Measurements from ENCODE around the gene MORN4.
"Not testable (repeated sequence)": the region's sequence is repeated elsewhere in the genome, so short reads cannot be mapped to it uniquely, and the experiment has no call there.

The MORN4 gene

GRCh38 chr10:97647556-97647955 is 14.3 kb upstream of the MORN4 start:
- Histone ChIP-seq H3K9me3 (no peaks in the 10 kb centered on the region), H3K4me1 (ENCODE audit: control insufficient read depth in 1 of 2, insufficient read depth in 1 of 2, low read depth in 1 of 2, low read length in 1 of 2) (no peaks in the 10 kb centered on the region), H3K4me3 (ENCODE audit: low read depth in 1 of 2, low read length in 1 of 2) (no peak overlapping the region), H3K36me3 (no peaks in the 10 kb centered on the region), H3K27me3 (peaks cover 9% of the 10 kb centered on the region), H3K27ac (no peak overlapping the region)
- TF ChIP-seq, protein P1, sequence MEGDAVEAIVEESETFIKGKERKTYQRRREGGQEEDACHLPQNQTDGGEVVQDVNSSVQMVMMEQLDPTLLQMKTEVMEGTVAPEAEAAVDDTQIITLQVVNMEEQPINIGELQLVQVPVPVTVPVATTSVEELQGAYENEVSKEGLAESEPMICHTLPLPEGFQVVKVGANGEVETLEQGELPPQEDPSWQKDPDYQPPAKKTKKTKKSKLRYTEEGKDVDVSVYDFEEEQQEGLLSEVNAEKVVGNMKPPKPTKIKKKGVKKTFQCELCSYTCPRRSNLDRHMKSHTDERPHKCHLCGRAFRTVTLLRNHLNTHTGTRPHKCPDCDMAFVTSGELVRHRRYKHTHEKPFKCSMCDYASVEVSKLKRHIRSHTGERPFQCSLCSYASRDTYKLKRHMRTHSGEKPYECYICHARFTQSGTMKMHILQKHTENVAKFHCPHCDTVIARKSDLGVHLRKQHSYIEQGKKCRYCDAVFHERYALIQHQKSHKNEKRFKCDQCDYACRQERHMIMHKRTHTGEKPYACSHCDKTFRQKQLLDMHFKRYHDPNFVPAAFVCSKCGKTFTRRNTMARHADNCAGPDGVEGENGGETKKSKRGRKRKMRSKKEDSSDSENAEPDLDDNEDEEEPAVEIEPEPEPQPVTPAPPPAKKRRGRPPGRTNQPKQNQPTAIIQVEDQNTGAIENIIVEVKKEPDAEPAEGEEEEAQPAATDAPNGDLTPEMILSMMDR (IDR thresholded peaks at IDR 0.05) = no peak

DNA sequence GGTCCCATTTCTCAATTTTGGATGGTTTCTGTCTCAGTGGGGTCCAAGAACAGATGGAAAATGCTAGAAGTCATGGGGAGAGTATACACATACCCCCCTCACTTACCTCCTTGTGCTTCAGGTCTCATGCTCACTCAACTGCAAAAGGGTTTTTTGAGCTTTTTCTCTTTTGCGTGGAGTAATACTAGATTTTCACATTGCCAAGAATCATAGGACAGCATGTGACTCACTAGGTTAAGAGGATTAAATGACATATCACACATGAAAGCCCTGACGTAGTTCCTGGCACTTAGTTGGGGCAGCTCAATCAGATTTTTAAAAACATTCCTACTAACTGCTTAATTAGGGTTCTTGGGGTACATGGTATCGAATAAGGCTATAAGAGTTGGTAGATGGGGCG is 11.6 kb upstream of the MORN4 start:
- peaks cover 34% of the 10 kb centered on the region for H3K27me3 ChIP-seq
- TF ChIP-seq, protein P1 (IDR thresholded peaks at IDR 0.05) = no peak
- no peak overlapping the region for H3K4me3 ChIP-seq (ENCODE audit: low read depth in 1 of 2, low read length in 1 of 2)
- H3K36me3 ChIP-seq = no peaks in the 10 kb centered on the region
- H3K27ac ChIP-seq = no peak overlapping the region
- H3K4me1 ChIP-seq (ENCODE audit: control insufficient read depth in 1 of 2, insufficient read depth in 1 of 2, low read depth in 1 of 2, low read length in 1 of 2) = peaks cover 12 to 13% of the 10 kb centered on the region in 2 experiments
- H3K9me3 ChIP-seq = no peaks in the 10 kb centered on the region

- Histone ChIP-seq H3K4me3 (ENCODE audit: low read depth in 1 of 2, low read length in 1 of 2) (no peak overlapping the region), H3K36me3 (no peaks in the 10 kb centered on the region), H3K27ac (no peak overlapping the region), H3K4me1 (ENCODE audit: control insufficient read depth in 1 of 2, insufficient read depth in 1 of 2, low read depth in 1 of 2, low read length in 1 of 2) (peaks cover 13% of the 10 kb centered on the region in 2 experiments), H3K27me3 (peaks cover 48% of the 10 kb centered on the region), H3K9me3 (no peaks in the 10 kb centered on the region)
- TF ChIP-seq, protein P1 (IDR thresholded peaks at IDR 0.05) = no peak
Observed at GRCh38 chr10:97643441-97643985, 10.2 kb upstream of the MORN4 start.

- H3K36me3 ChIP-seq; H3K9me3 ChIP-seq; H3K4me3 ChIP-seq (ENCODE audit: low read depth in 1 of 2, low read length in 1 of 2); H3K27ac ChIP-seq: not testable (repeated sequence)
- Histone ChIP-seq H3K4me1 (ENCODE audit: control insufficient read depth in 1 of 2, insufficient read depth in 1 of 2, low read depth in 1 of 2, low read length in 1 of 2) (peaks cover 13% of the 10 kb centered on the region in 2 experiments), H3K27me3 (peaks cover 55% of the 10 kb centered on the region)
Observed at GRCh38 chr10:97642471-97643159, 9.3 kb upstream of the MORN4 start.

GRCh38 chr10:97640868-97641811 is 7.8 kb upstream of the MORN4 start:
- H3K9me3 ChIP-seq = no peaks in the 10 kb centered on the region
- peak overlapping the region; percentile 84 for H3K27ac ChIP-seq
- H3K4me3 ChIP-seq (ENCODE audit: low read depth in 1 of 2, low read length in 1 of 2) = peak overlapping the region; percentile 68 to 83
- H3K4me1 ChIP-seq (ENCODE audit: control insufficient read depth in 1 of 2, insufficient read depth in 1 of 2, low read depth in 1 of 2, low read length in 1 of 2) = peaks cover 13% of the 10 kb centered on the region in 2 experiments
- H3K27me3 ChIP-seq = peaks cover 55% of the 10 kb centered on the region
- no peaks in the 10 kb centered on the region for H3K36me3 ChIP-seq
- TF ChIP-seq, protein P1 (IDR thresholded peaks at IDR 0.05) = no peak
